Adipocyte (in vitro differentiated cells): ENCODE results near the gene UNC13A.

Experiments used
- DNase-seq: peaks from one replicate; pipeline ENCODE4 v3.0.0-alpha.2; 2015; ENCODE audit warnings: low read depth
- H3K27me3 ChIP-seq: replicated peaks from 2 replicates; pipeline ENCODE4 v1.7.0; 2013; ENCODE audit warnings: mild to moderate bottlenecking, low read length, moderate library complexity; ENCODE audit not compliant: control insufficient read depth, insufficient read depth
- H3K36me3 ChIP-seq: 2 replicates; pipeline ENCODE4 v1.7.0; 2013; ENCODE audit warnings: low read length, mild to moderate bottlenecking, moderate library complexity; ENCODE audit not compliant: control insufficient read depth, insufficient read depth, severe bottlenecking
- H3K4me1 ChIP-seq: 2 replicates; pipeline ENCODE4 v1.7.0; 2013; ENCODE audit warnings: mild to moderate bottlenecking, low read length, moderate library complexity; ENCODE audit not compliant: control insufficient read depth, insufficient read depth
- H3K4me3 ChIP-seq: 2 replicates; pipeline ENCODE4 v1.7.0; 2013; ENCODE audit warnings: mild to moderate bottlenecking, low read length, moderate library complexity
- H3K9ac ChIP-seq: 2 replicates; pipeline ENCODE4 v1.7.0; 2013; ENCODE audit warnings: mild to moderate bottlenecking, low read length, moderate library complexity
- H3K9me3 ChIP-seq: 2 replicates; pipeline ENCODE4 v1.7.0; 2013; ENCODE audit warnings: mild to moderate bottlenecking, low read length, moderate library complexity; ENCODE audit not compliant: control insufficient read depth

Gene UNC13A

DNA sequence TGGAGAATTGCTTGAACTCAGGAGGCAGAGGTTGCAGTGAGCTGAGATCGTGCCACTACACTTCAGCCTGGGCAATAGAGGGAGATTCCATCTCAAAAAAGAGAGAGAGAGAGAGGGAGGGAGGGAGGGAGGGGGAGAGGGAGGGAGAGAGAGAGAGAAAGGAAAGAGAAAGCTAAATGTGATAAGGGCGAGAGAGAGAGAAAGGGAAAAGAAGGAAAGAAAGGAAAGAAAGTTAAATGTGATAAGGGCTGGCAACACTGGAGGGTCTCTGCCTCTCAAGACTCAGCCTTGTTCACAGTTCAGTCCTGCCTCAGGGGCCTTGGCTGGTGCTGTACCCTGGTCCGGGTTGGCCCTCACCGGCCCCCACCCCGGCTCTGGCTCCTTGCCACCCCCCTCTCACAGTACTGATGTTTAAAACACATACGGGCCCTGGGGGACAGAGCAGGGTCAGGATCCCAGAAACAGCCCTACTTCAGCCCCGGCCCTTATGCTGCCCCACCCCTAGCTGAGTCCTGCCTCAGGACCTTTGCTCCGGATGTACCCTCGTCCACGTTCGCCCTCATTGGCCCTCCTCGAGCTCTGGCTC, 34.6 kb upstream of the UNC13A start:
- Histone ChIP-seq H3K9ac (no peak overlapping the region), H3K36me3 (peaks cover 36% of the 10 kb centered on the region), H3K4me1 (peaks cover 29% of the 10 kb centered on the region), H3K4me3 (no peak overlapping the region), H3K27me3 (no peaks in the 10 kb centered on the region), H3K9me3 (no peaks in the 10 kb centered on the region)
- DNase-seq, result no peak

- Histone ChIP-seq H3K36me3 (peaks cover 27% of the 10 kb centered on the region), H3K9ac (peak overlapping the region; percentile 88), H3K27me3 (no peaks in the 10 kb centered on the region), H3K9me3 (no peaks in the 10 kb centered on the region), H3K4me3 (no peak overlapping the region), H3K4me1 (peaks cover 37% of the 10 kb centered on the region)
- DNase-seq, result peak; percentile 25
Measured at GRCh38 chr19:17721821-17722220, 33.7 kb upstream of the UNC13A start.

- peak overlapping the region; percentile 88 for H3K9ac ChIP-seq
- peak overlapping the region; percentile 92 for H3K4me3 ChIP-seq
- H3K27me3 ChIP-seq, result no peaks in the 10 kb centered on the region
- H3K4me1 ChIP-seq, result peaks cover 44% of the 10 kb centered on the region
- no peaks in the 10 kb centered on the region for H3K9me3 ChIP-seq
- peaks cover 22% of the 10 kb centered on the region for H3K36me3 ChIP-seq
- no peak for DNase-seq
Measured at GRCh38 chr19:17721111-17721628, 33.0 kb upstream of the UNC13A start.

DNA sequence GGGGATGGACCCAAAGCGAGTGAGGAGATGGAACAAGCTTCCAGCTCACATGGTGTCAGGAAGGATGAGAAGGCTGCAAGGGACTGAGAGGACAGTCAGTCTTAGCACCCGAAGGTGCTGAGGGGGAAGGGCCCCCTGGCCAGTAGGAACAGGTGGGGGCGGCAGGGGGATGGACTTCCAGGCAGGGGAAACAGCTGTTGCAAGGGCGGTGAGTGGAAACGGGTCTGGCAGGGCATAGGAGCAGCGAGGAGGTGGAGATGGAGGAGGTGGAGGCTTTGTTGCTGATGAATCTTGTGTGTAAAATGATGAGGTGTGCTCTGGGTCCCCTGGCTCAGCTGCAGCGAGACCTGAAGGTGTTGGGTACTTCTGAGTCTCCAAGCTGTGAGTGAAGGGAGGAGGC, 32.3 kb upstream of the UNC13A start:
- peak overlapping the region; percentile 92 for H3K4me3 ChIP-seq
- H3K9me3 ChIP-seq, result no peaks in the 10 kb centered on the region
- peak overlapping the region; percentile 88 for H3K9ac ChIP-seq
- H3K36me3 ChIP-seq, result peaks cover 18% of the 10 kb centered on the region
- peaks cover 44% of the 10 kb centered on the region for H3K4me1 ChIP-seq
- peak; percentile 15 for DNase-seq
- H3K27me3 ChIP-seq, result no peaks in the 10 kb centered on the region

GRCh38 chr19:17719730-17720400, 31.7 kb upstream of the UNC13A start:
- Histone ChIP-seq H3K4me1 (peaks cover 44% of the 10 kb centered on the region), H3K9me3 (no peaks in the 10 kb centered on the region), H3K4me3 (peak overlapping the region; percentile 92), H3K9ac (peak overlapping the region; percentile 88), H3K36me3 (peaks cover 12% of the 10 kb centered on the region), H3K27me3 (no peaks in the 10 kb centered on the region)
- peak; percentile 33 for DNase-seq

- no peaks in the 10 kb centered on the region for H3K27me3 ChIP-seq
- peak; percentile 80 for DNase-seq
- peaks cover 5% of the 10 kb centered on the region for H3K36me3 ChIP-seq
- H3K4me1 ChIP-seq, result peaks cover 44% of the 10 kb centered on the region
- H3K9me3 ChIP-seq, result no peaks in the 10 kb centered on the region
- H3K4me3 ChIP-seq, result peak within 1 kb of the TSS; percentile 92
- peak within 1 kb of the TSS; percentile 88 for H3K9ac ChIP-seq
Measured at GRCh38 chr19:17718947-17719711, 31.0 kb upstream of the UNC13A start, which contains the start of gene MAP1S. Gene MAP1S (plus strand): TSS chr19:17719480. CDS start chr19:17719503, 23 bp downstream.

- H3K4me3 ChIP-seq, result peak overlapping the region; percentile 92
- no peaks in the 10 kb centered on the region for H3K27me3 ChIP-seq
- no peaks in the 10 kb centered on the region for H3K9me3 ChIP-seq
- H3K36me3 ChIP-seq, result no peaks in the 10 kb centered on the region
- H3K4me1 ChIP-seq, result peaks cover 44% of the 10 kb centered on the region
- no peak overlapping the region for H3K9ac ChIP-seq
- no peak for DNase-seq
Measured at GRCh38 chr19:17718550-17718946, 30.4 kb upstream of the UNC13A start.

GRCh38 chr19:17716309-17716929, 28.3 kb upstream of the UNC13A start:
- peaks cover 29% of the 10 kb centered on the region for H3K4me1 ChIP-seq
- no peaks in the 10 kb centered on the region for H3K9me3 ChIP-seq
- H3K4me3 ChIP-seq, result no peak overlapping the region
- no peaks in the 10 kb centered on the region for H3K36me3 ChIP-seq
- no peak for DNase-seq
- H3K27me3 ChIP-seq, result no peaks in the 10 kb centered on the region
- H3K9ac ChIP-seq, result peak overlapping the region; percentile 45

DNA sequence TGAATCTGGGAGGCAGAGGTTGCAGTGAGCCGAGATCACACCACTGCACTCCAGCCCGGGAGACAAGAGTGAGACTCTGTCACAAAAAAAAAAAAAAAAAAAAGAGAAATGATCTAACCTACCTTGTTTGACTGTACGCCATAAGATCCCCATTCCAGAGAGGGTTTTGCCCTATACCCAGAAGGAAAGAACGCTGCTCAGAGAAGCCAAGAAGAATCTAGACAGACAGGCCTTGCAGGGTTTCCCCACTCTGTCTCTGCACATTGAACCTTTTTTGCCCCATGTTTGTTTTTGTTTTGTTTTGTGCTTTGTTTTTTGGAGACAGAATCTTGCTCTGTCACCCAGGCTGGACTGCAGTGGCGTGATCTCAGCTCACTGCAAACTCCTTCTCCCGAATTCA, 23.7 kb upstream of the UNC13A start:
- Histone ChIP-seq H3K27me3 (no peaks in the 10 kb centered on the region), H3K36me3 (no peaks in the 10 kb centered on the region), H3K4me3 (no peak overlapping the region), H3K9ac (no peak overlapping the region), H3K9me3 (no peaks in the 10 kb centered on the region), H3K4me1 (peaks cover 7% of the 10 kb centered on the region)
- no peak for DNase-seq

DNA sequence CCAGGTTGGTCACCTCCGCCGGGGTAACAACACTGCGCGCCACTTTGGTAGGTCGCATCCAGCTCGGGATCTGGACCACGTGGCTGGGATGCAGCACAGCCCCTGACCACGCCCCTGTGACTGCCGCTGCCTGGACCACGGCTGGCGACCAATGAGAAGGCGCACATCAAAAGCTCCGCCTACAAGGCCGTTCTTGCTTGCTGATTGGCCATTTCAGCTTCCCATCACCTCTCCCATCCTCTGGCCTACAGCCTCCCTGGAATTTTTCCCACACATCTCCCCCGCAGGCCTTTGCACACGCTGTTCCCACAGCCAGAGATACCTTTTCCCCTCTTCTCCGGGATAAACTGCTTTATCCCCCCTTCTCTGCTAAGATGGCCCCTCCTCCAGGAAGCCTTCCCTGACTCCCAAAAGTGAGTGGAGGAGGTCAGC, 18.6 kb upstream of the UNC13A start:
- peak; percentile 18 for DNase-seq
- Histone ChIP-seq H3K27me3 (peaks cover 1% of the 10 kb centered on the region), H3K9me3 (no peaks in the 10 kb centered on the region), H3K4me1 (no peaks in the 10 kb centered on the region), H3K36me3 (no peaks in the 10 kb centered on the region), H3K9ac (no peak overlapping the region), H3K4me3 (no peak overlapping the region)
